AG09319 (cell line): Measurements from ENCODE around the gene MGLL.

Experiments
- DNase-seq: peaks from one replicate; pipeline ENCODE4 v3.0.0-alpha.2; 2010; ENCODE audit warnings: low read depth; ENCODE audit errors: extremely low read depth
- CTCF ChIP-seq: IDR thresholded peaks from 2 replicates; pipeline ENCODE4 v1.5.1; 2011; ENCODE audit warnings: low read depth, mild to moderate bottlenecking, inconsistent platforms, low read length, moderate library complexity

The MGLL gene

GRCh38 chr3:127849368-127849767 is 27.1 kb upstream of the MGLL start:
- TF ChIP-seq CTCF = no peak
- DNase-seq = no peak

- no peak for TF ChIP-seq CTCF
- no peak for DNase-seq
Measured at GRCh38 chr3:127848131-127849129, 26.1 kb upstream of the MGLL start.

GRCh38 chr3:127847236-127847720 is 25.0 kb upstream of the MGLL start:
- no peak for TF ChIP-seq CTCF
- no peak for DNase-seq

GRCh38 chr3:127846576-127846975 is 24.3 kb upstream of the MGLL start:
- no peak for DNase-seq
- TF ChIP-seq CTCF = no peak

- DNase-seq = no peak
- TF ChIP-seq CTCF = no peak
Measured at GRCh38 chr3:127844326-127844942, 22.1 kb upstream of the MGLL start.

- DNase-seq = no peak
- no peak for TF ChIP-seq CTCF
Measured at GRCh38 chr3:127840671-127841070, 18.4 kb upstream of the MGLL start.

- no peak for DNase-seq
- TF ChIP-seq CTCF = no peak
Measured at GRCh38 chr3:127839099-127839498, 16.8 kb upstream of the MGLL start.
